ENCODE measurements around the gene FOXR1. TPM values are rescaled to one million over a fixed set of nuclear protein-coding genes. Genes with fewer than 3 reads are reported as not detected.

The FOXR1 gene
- total RNA-seq, 3 donors from 2014 or later (not counting 1 experiment from before 2014, with no cell fraction given) = not detected

DNA sequence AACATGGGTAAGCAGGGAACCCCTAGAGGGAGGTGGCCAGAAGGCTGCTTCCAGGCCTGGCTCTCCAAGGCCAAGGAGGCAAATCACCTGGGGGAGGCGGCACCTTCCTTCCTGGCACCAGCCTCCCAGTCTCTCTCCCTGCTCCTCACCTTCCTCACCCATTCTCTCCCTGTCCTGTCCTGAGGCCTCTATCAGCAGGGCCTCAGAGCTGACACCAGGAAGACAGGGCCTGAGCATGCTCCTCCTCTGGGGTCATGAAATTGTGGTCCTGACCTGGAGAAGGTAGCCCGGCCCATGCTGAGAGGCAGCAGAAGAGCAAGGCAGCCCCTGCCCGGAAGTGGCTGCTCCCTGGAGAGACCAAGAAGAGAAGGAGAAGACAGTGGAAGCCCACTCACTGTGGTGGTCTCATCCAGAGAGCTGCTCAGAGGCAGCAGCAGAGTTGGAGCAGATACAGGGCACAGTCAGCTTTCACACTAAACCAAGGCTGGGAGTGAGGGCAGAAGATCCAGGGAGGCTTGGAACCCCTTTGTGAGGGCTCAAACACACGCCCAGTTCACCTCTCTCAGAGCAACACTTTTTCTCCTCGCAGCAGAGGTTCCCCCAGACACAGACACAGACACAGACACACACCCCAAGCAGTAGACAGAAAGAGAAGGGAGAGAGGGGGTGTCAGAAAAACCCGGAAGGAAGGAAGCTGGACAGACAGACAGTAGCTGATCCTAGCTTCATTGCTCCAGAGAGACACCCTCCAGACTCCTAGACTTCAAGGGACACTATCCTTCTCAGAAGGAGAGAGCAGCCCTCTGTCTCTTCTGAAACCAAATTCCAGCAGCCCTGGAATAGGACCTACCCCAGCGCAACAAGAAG, 47.6 kb upstream of the FOXR1 start:
- H3K27ac Mint-ChIP-seq = peak overlapping the region; percentile 95 to 96
- Histone ChIP-seq H3K4me1 (ENCODE audit: control insufficient read depth, insufficient read depth, low read length) (peaks cover 83% of the 10 kb centered on the region), H3K27me3 (ENCODE audit: control insufficient read depth, insufficient read depth, low read length) (no peaks in the 10 kb centered on the region), H3K36me3 (ENCODE audit: control insufficient read depth, insufficient read depth, low read length) (peaks cover 4% of the 10 kb centered on the region), H3K9me3 (ENCODE audit: control insufficient read depth, insufficient read depth, low read length) (no peaks in the 10 kb centered on the region), H3K27ac (ENCODE audit: low read length) (peak overlapping the region; percentile 94), H3K4me3 (ENCODE audit: low read length) (peak overlapping the region; percentile 95)
- peaks cover 63 to 82% of the 10 kb centered on the region in 2 donors for H3K4me1 Mint-ChIP-seq
- H3K36me3 Mint-ChIP-seq = no peaks in the 10 kb centered on the region
- TF ChIP-seq, protein P1, sequence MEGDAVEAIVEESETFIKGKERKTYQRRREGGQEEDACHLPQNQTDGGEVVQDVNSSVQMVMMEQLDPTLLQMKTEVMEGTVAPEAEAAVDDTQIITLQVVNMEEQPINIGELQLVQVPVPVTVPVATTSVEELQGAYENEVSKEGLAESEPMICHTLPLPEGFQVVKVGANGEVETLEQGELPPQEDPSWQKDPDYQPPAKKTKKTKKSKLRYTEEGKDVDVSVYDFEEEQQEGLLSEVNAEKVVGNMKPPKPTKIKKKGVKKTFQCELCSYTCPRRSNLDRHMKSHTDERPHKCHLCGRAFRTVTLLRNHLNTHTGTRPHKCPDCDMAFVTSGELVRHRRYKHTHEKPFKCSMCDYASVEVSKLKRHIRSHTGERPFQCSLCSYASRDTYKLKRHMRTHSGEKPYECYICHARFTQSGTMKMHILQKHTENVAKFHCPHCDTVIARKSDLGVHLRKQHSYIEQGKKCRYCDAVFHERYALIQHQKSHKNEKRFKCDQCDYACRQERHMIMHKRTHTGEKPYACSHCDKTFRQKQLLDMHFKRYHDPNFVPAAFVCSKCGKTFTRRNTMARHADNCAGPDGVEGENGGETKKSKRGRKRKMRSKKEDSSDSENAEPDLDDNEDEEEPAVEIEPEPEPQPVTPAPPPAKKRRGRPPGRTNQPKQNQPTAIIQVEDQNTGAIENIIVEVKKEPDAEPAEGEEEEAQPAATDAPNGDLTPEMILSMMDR (IDR thresholded peaks at IDR 0.05) = no peak
- 15% methylated on average over 6 of the region's 7 CpGs for WGBS (ENCODE audit: insufficient coverage)
- DNase-seq (peak; percentile 16 to 73), ATAC-seq (peak in 1 of 3 donors; percentile 4)
- H3K27me3 Mint-ChIP-seq (ENCODE audit: low read depth in 2 of 2) = peaks cover 0 to 3% of the 10 kb centered on the region in 2 donors
- H3K4me3 Mint-ChIP-seq = peak overlapping the region; percentile 91
- intact Hi-C loops (cut with micrococcal nuclease) = no loop called here
- H3K9me3 Mint-ChIP-seq = no peaks in the 10 kb centered on the region

DNA sequence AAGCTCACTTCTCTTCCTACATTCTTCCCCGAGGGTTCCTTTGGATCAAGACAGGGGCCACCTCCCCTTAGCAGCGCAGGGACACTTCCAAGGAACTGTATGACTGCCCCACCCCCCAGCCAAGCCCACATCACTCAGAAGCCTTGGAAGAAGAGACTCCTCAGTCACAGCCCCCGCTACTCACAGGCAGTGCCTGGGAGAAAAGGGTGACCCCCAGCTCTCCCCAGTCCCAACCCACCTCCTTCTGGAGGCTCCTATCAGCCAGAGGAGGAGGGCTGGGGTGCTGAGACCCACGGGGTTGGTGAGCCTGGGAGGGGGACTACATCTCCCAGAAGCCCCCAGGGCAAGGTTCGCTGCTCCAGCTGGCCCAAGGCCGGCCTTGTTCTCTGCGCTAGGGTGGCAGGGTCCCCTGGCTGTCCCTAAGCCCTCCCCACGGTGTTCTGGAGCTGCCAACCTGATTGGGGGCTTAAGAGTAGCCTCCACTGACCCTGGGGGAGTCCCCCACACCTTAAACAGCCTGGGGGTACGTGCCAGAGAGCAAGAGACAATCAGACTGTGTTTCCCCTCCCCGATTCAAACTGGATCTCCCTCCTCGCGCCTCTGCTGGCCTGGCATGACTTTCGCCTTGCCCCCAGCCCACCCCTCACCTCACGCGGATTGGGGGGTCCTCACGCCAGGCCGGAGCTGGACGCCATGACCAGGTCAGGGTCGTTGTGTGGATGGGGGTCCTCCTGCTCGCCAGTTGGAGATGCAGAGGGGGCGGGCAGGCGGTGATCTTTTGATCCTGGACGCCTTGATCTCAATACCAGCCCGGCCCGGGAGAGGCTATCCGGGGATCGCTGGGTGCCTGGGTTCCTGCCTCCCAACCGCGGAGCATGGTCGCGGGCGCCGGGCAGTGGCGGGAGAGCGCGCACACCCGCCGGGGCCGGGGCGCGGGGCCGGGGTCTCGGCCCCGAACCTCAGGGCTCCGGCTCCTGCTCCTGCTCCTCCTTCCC, 46.7 kb upstream of the FOXR1 start:
- DNase-seq = peak; percentile 49 to 70
- under 1% methylated on average over 44 of the region's 45 CpGs for WGBS (ENCODE audit: insufficient coverage)
- H3K27me3 Mint-ChIP-seq (ENCODE audit: low read depth in 2 of 2) = peaks cover 0 to 3% of the 10 kb centered on the region in 2 donors
- intact Hi-C loops (cut with micrococcal nuclease) = loop anchor here (5.0 kb wide), 1 partner anchor 48 kb away; no protein-coding TSS in a partner anchor
- Histone ChIP-seq H3K27ac (ENCODE audit: low read length) (peak overlapping the region; percentile 94), H3K4me1 (ENCODE audit: control insufficient read depth, insufficient read depth, low read length) (peaks cover 80% of the 10 kb centered on the region), H3K4me3 (ENCODE audit: low read length) (peak overlapping the region; percentile 95), H3K36me3 (ENCODE audit: control insufficient read depth, insufficient read depth, low read length) (peaks cover 4% of the 10 kb centered on the region), H3K9me3 (ENCODE audit: control insufficient read depth, insufficient read depth, low read length) (no peaks in the 10 kb centered on the region), H3K27me3 (ENCODE audit: control insufficient read depth, insufficient read depth, low read length) (no peaks in the 10 kb centered on the region)
- H3K4me3 Mint-ChIP-seq = peak overlapping the region; percentile 91
- peak in 2 of 3 donors; percentile 7 to 8 for ATAC-seq
- no peaks in the 10 kb centered on the region for H3K9me3 Mint-ChIP-seq
- H3K27ac Mint-ChIP-seq = peak overlapping the region; percentile 95 to 96
- H3K4me1 Mint-ChIP-seq = peaks cover 56 to 74% of the 10 kb centered on the region in 2 donors
- TF ChIP-seq, protein P1 (IDR thresholded peaks at IDR 0.05) = no peak
- H3K36me3 Mint-ChIP-seq = no peaks in the 10 kb centered on the region

DNA sequence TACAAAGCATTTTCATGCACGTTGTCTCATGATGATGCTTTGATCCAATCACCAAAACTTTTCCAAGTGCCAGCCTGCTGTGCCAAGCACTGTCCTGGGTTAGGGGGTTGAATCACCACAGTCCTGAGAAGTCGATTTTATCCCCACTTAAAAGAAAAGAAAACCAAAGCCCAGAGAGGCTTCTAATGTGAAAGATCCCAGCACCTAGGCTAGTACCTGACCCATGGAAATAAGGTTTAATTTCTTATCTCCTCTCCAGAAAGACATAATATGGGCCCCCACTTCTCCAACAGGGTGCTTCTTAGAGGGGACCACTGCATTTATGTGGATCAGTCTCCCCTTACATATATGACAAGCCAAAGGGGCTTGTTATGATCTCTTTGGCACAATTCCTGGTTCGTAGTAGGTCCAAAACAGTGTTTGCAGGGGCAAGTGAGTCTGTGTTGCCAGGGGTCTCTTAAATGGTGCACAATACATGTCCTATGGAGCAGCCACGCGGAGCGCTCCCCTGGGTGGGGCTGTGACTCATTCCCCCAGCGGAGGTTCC, 43.9 kb upstream of the FOXR1 start:
- H3K27me3 ChIP-seq (ENCODE audit: control insufficient read depth, insufficient read depth, low read length) = no peaks in the 10 kb centered on the region
- H3K27ac ChIP-seq (ENCODE audit: low read length) = peak overlapping the region; percentile 98
- Mint-ChIP-seq H3K4me1 (peaks cover 52 to 68% of the 10 kb centered on the region in 2 donors), H3K36me3 (no peaks in the 10 kb centered on the region), H3K9me3 (no peaks in the 10 kb centered on the region), H3K4me3 (peak overlapping the region; percentile 96), H3K27me3 (ENCODE audit: low read depth in 2 of 2) (peaks cover 0 to 3% of the 10 kb centered on the region in 2 donors), H3K27ac (peak overlapping the region; percentile 95 to 96)
- no peaks in the 10 kb centered on the region for H3K9me3 ChIP-seq (ENCODE audit: control insufficient read depth, insufficient read depth, low read length)
- peaks cover 62% of the 10 kb centered on the region for H3K4me1 ChIP-seq (ENCODE audit: control insufficient read depth, insufficient read depth, low read length)
- H3K4me3 ChIP-seq (ENCODE audit: low read length) = no peak overlapping the region
- TF ChIP-seq, protein P1 (IDR thresholded peaks at IDR 0.05) = no peak
- DNase-seq (no peak), ATAC-seq (no peak)
- H3K36me3 ChIP-seq (ENCODE audit: control insufficient read depth, insufficient read depth, low read length) = no peaks in the 10 kb centered on the region
- WGBS (ENCODE audit: insufficient coverage) = 16% methylated on average over 7 of the region's 7 CpGs
- intact Hi-C loops (cut with micrococcal nuclease) = loop anchor here (1.0 to 5.0 kb wide), 5 partner anchors 13 to 237 kb away; partner anchors contain the start of gene DDX6
